Cardiac muscle cell (in vitro differentiated cells and primary cell): Measurements from ENCODE around the gene SNX27. TPM values are rescaled to one million over a fixed set of nuclear protein-coding genes. Genes with fewer than 3 reads are reported as not detected.
"Not testable (repeated sequence)": the region's sequence is repeated elsewhere in the genome, so short reads cannot be mapped to it uniquely, and the experiment has no call there.

ENCODE experiments used
- DNase-seq, 2 donors: peaks; one replicate each; pipeline versions ENCODE4 v3.0.0 to v3.0.0-alpha.2; 2010 to 2017; ENCODE audit warnings: low read depth in 1 of 2, low spot score in 1 of 2
- H3K27ac ChIP-seq: fragments of 200-600 bp; sonication (generic); 2 replicates; pipeline ENCODE4 v1.5.1; 2016
- H3K27me3 ChIP-seq: fragments of 200-600 bp; sonication (generic); 2 replicates; pipeline ENCODE4 v1.6.0; 2016; ENCODE audit warnings: control low read depth
- H3K36me3 ChIP-seq: fragments of 200-600 bp; sonication (generic); 2 replicates; pipeline ENCODE4 v1.5.1; 2016; ENCODE audit warnings: control low read depth
- H3K4me1 ChIP-seq: fragments of 200-600 bp; sonication (generic); 2 replicates; pipeline ENCODE4 v1.8.1; 2017; ENCODE audit warnings: low read depth, mild to moderate bottlenecking, mixed run types
- H3K4me3 ChIP-seq: fragments of 200-600 bp; sonication (generic); 2 replicates; pipeline ENCODE4 v1.5.1; 2016; ENCODE audit warnings: mild to moderate bottlenecking
- H3K9me3 ChIP-seq: fragments of 200-600 bp; sonication (generic); 2 replicates; pipeline ENCODE4 v1.5.1; 2017; ENCODE audit warnings: low read depth, mild to moderate bottlenecking, control low read depth
- CTCF ChIP-seq: IDR thresholded peaks from 2 replicates; pipeline ENCODE4 v1.5.1; 2012; ENCODE audit warnings: low read depth, mild to moderate bottlenecking, low read length
- polyA plus RNA-seq: library from polyadenylated mRNA; unstranded; fragments of >200 nt; fragmentation: Nextera tagmentation; extraction: Ambion mirVana; gene quantifications from 2 replicates; pipeline ENCODE4 v1.2.1, GENCODE V29; 2016
- total RNA-seq: library from RNA; depleted of rRNA; stranded (reverse); fragments of >200 nt; gene quantifications from 2 replicates; pipeline ENCODE4 v1.2.3, GENCODE V29; 2016

Gene SNX27
- total and polyA plus RNA-seq, 2 experiments from 2014 or later: 24.4 to 34.5 TPM

- Histone ChIP-seq H3K4me1 (peaks cover 23% of the 10 kb centered on the region), H3K9me3 (no peaks in the 10 kb centered on the region), H3K36me3 (no peaks in the 10 kb centered on the region), H3K27me3 (no peaks in the 10 kb centered on the region), H3K27ac (no peak overlapping the region), H3K4me3 (no peak overlapping the region)
- DNase-seq: no peak
- TF ChIP-seq CTCF: no peak
Observed at GRCh38 chr1:151641229-151641628, 29.4 kb downstream of the SNX27 start.

GRCh38 chr1:151643085-151643484 lies 31.2 kb downstream of the SNX27 start:
- H3K36me3 ChIP-seq, H3K27me3 ChIP-seq, H3K27ac ChIP-seq, H3K4me3 ChIP-seq, DNase-seq, H3K9me3 ChIP-seq: not testable (repeated sequence)
- peaks cover 16% of the 10 kb centered on the region for H3K4me1 ChIP-seq

- no peak for DNase-seq
- Histone ChIP-seq H3K4me3 (no peak overlapping the region), H3K27me3 (no peaks in the 10 kb centered on the region), H3K27ac (no peak overlapping the region), H3K36me3 (no peaks in the 10 kb centered on the region), H3K9me3 (no peaks in the 10 kb centered on the region), H3K4me1 (peaks cover 7% of the 10 kb centered on the region)
- TF ChIP-seq CTCF: no peak
Observed at GRCh38 chr1:151644001-151644400, 32.2 kb downstream of the SNX27 start.

- Histone ChIP-seq H3K9me3 (no peaks in the 10 kb centered on the region), H3K36me3 (peaks cover 3% of the 10 kb centered on the region), H3K27ac (no peak overlapping the region), H3K4me3 (no peak overlapping the region), H3K27me3 (no peaks in the 10 kb centered on the region), H3K4me1 (no peaks in the 10 kb centered on the region)
- peak in 1 of 2 donors; percentile 94 for DNase-seq
- TF ChIP-seq CTCF: no peak
Observed at GRCh38 chr1:151653397-151653796, 41.5 kb downstream of the SNX27 start.

GRCh38 chr1:151655371-151655770 lies 43.5 kb downstream of the SNX27 start:
- H3K4me1 ChIP-seq: no peaks in the 10 kb centered on the region
- no peak overlapping the region for H3K27ac ChIP-seq
- peaks cover 14% of the 10 kb centered on the region for H3K36me3 ChIP-seq
- no peaks in the 10 kb centered on the region for H3K27me3 ChIP-seq
- no peak for DNase-seq
- no peaks in the 10 kb centered on the region for H3K9me3 ChIP-seq
- no peak overlapping the region for H3K4me3 ChIP-seq
- TF ChIP-seq CTCF: no peak

GRCh38 chr1:151661751-151662150 lies 49.9 kb downstream of the SNX27 start:
- H3K27ac ChIP-seq: no peak overlapping the region
- DNase-seq: peak in 1 of 2 donors; percentile 25
- H3K9me3 ChIP-seq: no peaks in the 10 kb centered on the region
- no peak for TF ChIP-seq CTCF
- no peaks in the 10 kb centered on the region for H3K27me3 ChIP-seq
- H3K4me1 ChIP-seq: peaks cover 15% of the 10 kb centered on the region
- H3K36me3 ChIP-seq: peaks cover 34% of the 10 kb centered on the region
- no peak overlapping the region for H3K4me3 ChIP-seq
